ENCODE measurements around the gene LYPD6.
A peak's percentile ranks its signal among the peaks of the same experiment; 100 is the strongest.

The LYPD6 gene

GRCh38 chr2:149420053-149420963 lies 89.9 kb downstream of the LYPD6 start:
- no peak for TF ChIP-seq CTCF (conservative IDR thresholded peaks at IDR 0.05; ENCODE audit: low read depth, low read length)
- H3K4me3 ChIP-seq (ENCODE audit: low read length): no peak overlapping the region
- DNase-seq (ENCODE audit: low read depth): no peak

- no peak overlapping the region for H3K4me3 ChIP-seq (ENCODE audit: low read length)
- no peak for TF ChIP-seq CTCF (conservative IDR thresholded peaks at IDR 0.05; ENCODE audit: low read depth, low read length)
- no peak for DNase-seq (ENCODE audit: low read depth)
These were observed 91.4 kb downstream of the LYPD6 start for GRCh38 chr2:149421791-149422190.

GRCh38 chr2:149422337-149422990 lies 92.1 kb downstream of the LYPD6 start:
- no peak for TF ChIP-seq CTCF (conservative IDR thresholded peaks at IDR 0.05; ENCODE audit: low read depth, low read length)
- DNase-seq (ENCODE audit: low read depth): peak; percentile 70
- H3K4me3 ChIP-seq (ENCODE audit: low read length): no peak overlapping the region

GRCh38 chr2:149422991-149423338 lies 92.6 kb downstream of the LYPD6 start:
- DNase-seq (ENCODE audit: low read depth): no peak
- no peak overlapping the region for H3K4me3 ChIP-seq (ENCODE audit: low read length)
- TF ChIP-seq CTCF (conservative IDR thresholded peaks at IDR 0.05; ENCODE audit: low read depth, low read length): no peak

GRCh38 chr2:149423630-149424029 lies 93.2 kb downstream of the LYPD6 start:
- H3K4me3 ChIP-seq (ENCODE audit: low read length): no peak overlapping the region

GRCh38 chr2:149427387-149427786 lies 97.0 kb downstream of the LYPD6 start:
- TF ChIP-seq CTCF (conservative IDR thresholded peaks at IDR 0.05; ENCODE audit: low read depth, low read length): no peak
- DNase-seq (ENCODE audit: low read depth): no peak
- no peak overlapping the region for H3K4me3 ChIP-seq (ENCODE audit: low read length)

More at GRCh38 chr2:149423630-149424029, 93.2 kb downstream of the LYPD6 start:
- TF ChIP-seq CTCF (conservative IDR thresholded peaks at IDR 0.05; ENCODE audit: low read depth, low read length): no peak
- DNase-seq (ENCODE audit: low read depth): no peak
